ENCODE results near the gene PLCH1.

DNA sequence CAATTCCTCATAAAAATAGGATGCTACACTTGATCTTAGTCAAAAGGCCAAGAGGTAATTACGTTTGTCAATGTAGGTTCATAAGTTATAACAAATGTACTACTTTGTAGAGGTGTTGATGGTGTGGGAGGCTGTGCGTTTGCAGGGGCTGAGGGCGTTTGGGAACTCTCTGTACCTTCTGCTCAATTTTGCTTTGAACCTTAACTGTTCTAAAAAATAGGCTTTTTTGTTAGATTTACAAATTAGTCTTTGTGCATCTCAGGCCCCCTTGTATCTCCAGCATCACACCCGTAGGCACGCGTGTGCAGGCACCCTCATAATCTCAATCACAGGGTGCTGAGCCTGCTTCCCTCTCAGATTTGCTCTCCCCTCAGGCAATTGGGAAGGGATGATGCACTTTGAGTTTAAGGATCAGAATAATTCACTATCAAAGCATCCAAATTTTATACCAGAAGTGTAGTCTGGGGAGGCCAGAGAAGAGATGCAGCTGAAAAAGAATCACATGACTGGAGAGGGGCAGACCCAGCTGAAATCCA is 415.3 kb downstream of the PLCH1 start:
- TF ChIP-seq, protein P1, sequence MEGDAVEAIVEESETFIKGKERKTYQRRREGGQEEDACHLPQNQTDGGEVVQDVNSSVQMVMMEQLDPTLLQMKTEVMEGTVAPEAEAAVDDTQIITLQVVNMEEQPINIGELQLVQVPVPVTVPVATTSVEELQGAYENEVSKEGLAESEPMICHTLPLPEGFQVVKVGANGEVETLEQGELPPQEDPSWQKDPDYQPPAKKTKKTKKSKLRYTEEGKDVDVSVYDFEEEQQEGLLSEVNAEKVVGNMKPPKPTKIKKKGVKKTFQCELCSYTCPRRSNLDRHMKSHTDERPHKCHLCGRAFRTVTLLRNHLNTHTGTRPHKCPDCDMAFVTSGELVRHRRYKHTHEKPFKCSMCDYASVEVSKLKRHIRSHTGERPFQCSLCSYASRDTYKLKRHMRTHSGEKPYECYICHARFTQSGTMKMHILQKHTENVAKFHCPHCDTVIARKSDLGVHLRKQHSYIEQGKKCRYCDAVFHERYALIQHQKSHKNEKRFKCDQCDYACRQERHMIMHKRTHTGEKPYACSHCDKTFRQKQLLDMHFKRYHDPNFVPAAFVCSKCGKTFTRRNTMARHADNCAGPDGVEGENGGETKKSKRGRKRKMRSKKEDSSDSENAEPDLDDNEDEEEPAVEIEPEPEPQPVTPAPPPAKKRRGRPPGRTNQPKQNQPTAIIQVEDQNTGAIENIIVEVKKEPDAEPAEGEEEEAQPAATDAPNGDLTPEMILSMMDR (conservative IDR thresholded peaks at IDR 0.05; ENCODE audit: low read depth, low read length) = no peak
- no peak for TF ChIP-seq EZH2 (IDR thresholded peaks at IDR 0.05; ENCODE audit: borderline replicate concordance, low read depth, low read length, poor library complexity, severe bottlenecking)

All from A673 (cell line).